NCI-H2227 treated with DMSO at 0.1 percent for 48 hours (cell line): ENCODE results near the gene ANO10.

ENCODE experiments used
- DNase-seq: peaks from one replicate; lab custom pipeline; 2025; lab: John Stamatoyannopoulos, UW

ANO10 gene

GRCh38 chr3:43346978-43347749 is 274.6 kb downstream of the ANO10 start:
- DNase-seq = no peak

- DNase-seq = no peak
Measured at GRCh38 chr3:43345877-43346276, 275.9 kb downstream of the ANO10 start.

GRCh38 chr3:43345246-43345645 is 276.6 kb downstream of the ANO10 start:
- DNase-seq = no peak

- no peak for DNase-seq
Measured at GRCh38 chr3:43344520-43344919, 277.3 kb downstream of the ANO10 start.

- DNase-seq = no peak
Measured at GRCh38 chr3:43343815-43344214, 278.0 kb downstream of the ANO10 start.

GRCh38 chr3:43343185-43343584 is 278.6 kb downstream of the ANO10 start:
- no peak for DNase-seq

GRCh38 chr3:43341788-43342187 is 280.0 kb downstream of the ANO10 start:
- no peak for DNase-seq

GRCh38 chr3:43340403-43340802 is 281.4 kb downstream of the ANO10 start:
- no peak for DNase-seq

GRCh38 chr3:43338295-43338694 is 283.5 kb downstream of the ANO10 start:
- DNase-seq = no peak

- DNase-seq = no peak
Measured at GRCh38 chr3:43335799-43336198, 286.0 kb downstream of the ANO10 start.

GRCh38 chr3:43334976-43335375 is 286.8 kb downstream of the ANO10 start:
- DNase-seq = no peak

- no peak for DNase-seq
Measured at GRCh38 chr3:43331381-43331780, 290.4 kb downstream of the ANO10 start.

- DNase-seq = no peak
Measured at GRCh38 chr3:43330981-43331380, 290.8 kb downstream of the ANO10 start.

- DNase-seq = no peak
Measured at GRCh38 chr3:43328653-43329052, 293.2 kb downstream of the ANO10 start.

- no peak for DNase-seq
Measured at GRCh38 chr3:43327582-43327979, 294.2 kb downstream of the ANO10 start.

- DNase-seq = no peak
Measured at GRCh38 chr3:43326891-43327581, 294.8 kb downstream of the ANO10 start.

- no peak for DNase-seq
Measured at GRCh38 chr3:43323541-43323940, 298.3 kb downstream of the ANO10 start.

GRCh38 chr3:43320288-43320687 is 301.5 kb downstream of the ANO10 start:
- no peak for DNase-seq

- no peak for DNase-seq
Measured at GRCh38 chr3:43319794-43320193, 302.0 kb downstream of the ANO10 start.

- DNase-seq = no peak
Measured at GRCh38 chr3:43319376-43319775, 302.4 kb downstream of the ANO10 start.

GRCh38 chr3:43317461-43318316 is 304.1 kb downstream of the ANO10 start:
- DNase-seq = no peak

GRCh38 chr3:43316783-43317460 is 304.9 kb downstream of the ANO10 start:
- DNase-seq = no peak
